H1 (cell line): ENCODE results near the gene ELOVL5. TPM values are rescaled to one million over a fixed set of nuclear protein-coding genes. Genes with fewer than 3 reads are reported as not detected.

Experiments used
- CTCF ChIA-PET: fragments of 300-600 bp; sonication (Branson Sonifier 250); formaldehyde crosslinking; loops from one replicate; lab custom pipeline; 2021; ENCODE audit not compliant: partially characterized antibody; lab: Charles Lee
- POLR2A ChIA-PET: fragments of 300-600 bp; sonication (Branson Sonifier 250); formaldehyde crosslinking; loops from one replicate; lab custom pipeline; 2021; ENCODE audit warnings: inconsistent platforms; ENCODE audit not compliant: partially characterized antibody; lab: Charles Lee
- DNase-seq, 2 experiments: peaks; one replicate each; pipeline versions ENCODE4 v3.0.0 to v3.0.0-alpha.2; 2010 to 2022; ENCODE audit warnings: low spot score in 2 of 2, low read depth in 1 of 2, mixed read lengths in 1 of 2
- FAIRE-seq: peaks from 2 replicates; lab custom pipeline; 2011; peaks lifted over from hg19 to GRCh38; lab: Jason Lieb, UNC
- H2AFZ ChIP-seq: 2 replicates; pipeline ENCODE4 v1.8.1; 2012; ENCODE audit warnings: low read length, inconsistent platforms
- H2AK5ac ChIP-seq: 2 replicates; pipeline ENCODE4 v1.6.1; 2013; ENCODE audit warnings: low read depth, low read length
- H2BK120ac ChIP-seq: replicated peaks from 2 replicates; pipeline ENCODE3; 2013; ENCODE audit warnings: low read depth, low read length, inconsistent platforms
- H2BK12ac ChIP-seq: 2 replicates; pipeline ENCODE4 v1.6.1; 2013; ENCODE audit warnings: low read depth, low read length
- H2BK15ac ChIP-seq: 2 replicates; pipeline ENCODE4 v1.6.1; 2013; ENCODE audit warnings: low read length
- H2BK20ac ChIP-seq: 2 replicates; pipeline ENCODE4 v1.6.1; 2013; ENCODE audit warnings: low read length
- H2BK5ac ChIP-seq: 2 replicates; pipeline ENCODE4 v1.6.1; 2013; ENCODE audit warnings: low read depth, low read length
- H3K14ac ChIP-seq: 2 replicates; pipeline ENCODE4 v1.6.1; 2013; ENCODE audit warnings: inconsistent platforms; ENCODE audit not compliant: insufficient read length
- H3K18ac ChIP-seq: 2 replicates; pipeline ENCODE4 v1.6.1; 2013; ENCODE audit warnings: low read length; ENCODE audit errors: extremely low read depth
- H3K23ac ChIP-seq: 2 replicates; pipeline ENCODE4 v1.6.1; 2013; ENCODE audit warnings: inconsistent platforms; ENCODE audit not compliant: insufficient read length
- H3K23me2 ChIP-seq: 2 replicates; pipeline ENCODE4 v1.6.1; 2013; ENCODE audit warnings: low read depth, low read length
- H3K27ac ChIP-seq: 2 replicates; pipeline ENCODE4 v1.6.1; 2011; ENCODE audit warnings: low read depth, low read length, inconsistent platforms
- H3K27me3 ChIP-seq, 4 experiments: replicated peaks in 1 of 4; 1 replicate in 1 of 4; 2 replicates in 3 of 4; pipeline versions ENCODE4 v1.6.1 to v1.8.1; 2011 to 2013; ENCODE audit warnings: low read length in 3 of 4, mild to moderate bottlenecking in 3 of 4, inconsistent platforms in 2 of 4, mixed read lengths in 2 of 4, moderate library complexity in 1 of 4; ENCODE audit not compliant: control insufficient read depth in 3 of 4, insufficient read depth in 3 of 4; ENCODE audit errors: extremely low read depth in 1 of 4
- H3K36me3 ChIP-seq, 4 experiments: 2 replicates each; pipeline versions ENCODE4 v1.6.1 to v1.8.1; 2011 to 2013; ENCODE audit warnings: mild to moderate bottlenecking in 4 of 4, low read length in 3 of 4, moderate library complexity in 2 of 4, control low read depth in 1 of 4, inconsistent platforms in 1 of 4; ENCODE audit not compliant: insufficient read depth in 4 of 4, control insufficient read depth in 2 of 4
- H3K4ac ChIP-seq: replicated peaks from 2 replicates; pipeline ENCODE3; 2013; ENCODE audit warnings: low read length, low read depth, mixed read lengths, inconsistent platforms; ENCODE audit not compliant: insufficient read length
- H3K4me1 ChIP-seq, 4 experiments: replicated peaks in 1 of 4; 1 replicate in 1 of 4; 2 replicates in 3 of 4; pipeline versions ENCODE4 v1.6.1 to v1.8.1; 2011 to 2013; ENCODE audit warnings: low read length in 3 of 4, inconsistent platforms in 2 of 4, mixed read lengths in 1 of 4; ENCODE audit not compliant: insufficient read depth in 4 of 4, control insufficient read depth in 3 of 4
- H3K4me2 ChIP-seq, 2 experiments: 2 replicates each; pipeline versions ENCODE4 v1.6.1 to v1.8.1; 2011 to 2013; ENCODE audit warnings: low read depth in 2 of 2, low read length in 2 of 2, control low read depth in 1 of 2, inconsistent platforms in 1 of 2, mild to moderate bottlenecking in 1 of 2; ENCODE audit not compliant: insufficient read depth in 1 of 2
- H3K4me3 ChIP-seq, 4 experiments: fragments of 200-600, 300-600 bp in 1 of 4; sonication (generic), shearing (Covaris generic), sonication (Bioruptor Twin) in 1 of 4; 2 replicates each; pipeline versions ENCODE4 v1.5.1 to v1.8.1; 2011 to 2016; ENCODE audit warnings: low read length in 4 of 4, low read depth in 3 of 4, control low read depth in 2 of 4, inconsistent platforms in 2 of 4, mild to moderate bottlenecking in 2 of 4, mixed read lengths in 1 of 4, moderate library complexity in 1 of 4; ENCODE audit not compliant: insufficient read depth in 2 of 4; ENCODE audit errors: extremely low read depth in 1 of 4
- H3K56ac ChIP-seq: replicated peaks from 2 replicates; pipeline ENCODE3; 2013; ENCODE audit warnings: low read depth, mild to moderate bottlenecking, mixed read lengths, low read length, inconsistent platforms; ENCODE audit not compliant: insufficient read length
- H3K79me1 ChIP-seq: 2 replicates; pipeline ENCODE4 v1.6.1; 2013; ENCODE audit warnings: low read depth, low read length, control low read depth
- H3K79me2 ChIP-seq, 2 experiments: 2 replicates each; pipeline versions ENCODE4 v1.6.1 to v1.8.1; 2012 to 2013; ENCODE audit warnings: low read length in 2 of 2, mild to moderate bottlenecking in 2 of 2, inconsistent platforms in 1 of 2; ENCODE audit not compliant: insufficient read depth in 2 of 2, control insufficient read depth in 1 of 2
- H3K9ac ChIP-seq, 4 experiments: replicated peaks in 1 of 4; 1 replicate in 1 of 4; 2 replicates in 3 of 4; pipeline versions ENCODE4 v1.6.1 to v1.8.1; 2011 to 2013; ENCODE audit warnings: low read depth in 3 of 4, low read length in 3 of 4, control low read depth in 2 of 4, mild to moderate bottlenecking in 2 of 4, moderate library complexity in 2 of 4, inconsistent platforms in 1 of 4; ENCODE audit errors: extremely low read depth in 1 of 4
- H3K9me3 ChIP-seq, 2 experiments: 2 replicates each; pipeline versions ENCODE4 v1.6.1 to v1.8.1; 2012 to 2013; ENCODE audit warnings: mild to moderate bottlenecking in 2 of 2, moderate library complexity in 2 of 2, control low read depth in 1 of 2, inconsistent platforms in 1 of 2, low read depth in 1 of 2, low read length in 1 of 2, mixed read lengths in 1 of 2; ENCODE audit not compliant: insufficient read depth in 2 of 2
- H4K20me1 ChIP-seq, 2 experiments: replicated peaks in 1 of 2; 2 replicates each; pipeline versions ENCODE3 to v1.8.1; 2011 to 2013; ENCODE audit warnings: inconsistent platforms in 2 of 2, low read length in 2 of 2, mild to moderate bottlenecking in 1 of 2; ENCODE audit not compliant: insufficient read depth in 2 of 2, control insufficient read depth in 1 of 2
- H4K5ac ChIP-seq: 2 replicates; pipeline ENCODE4 v1.6.1; 2013; ENCODE audit warnings: low read length, low read depth, mixed read lengths, inconsistent platforms; ENCODE audit not compliant: insufficient read length
- H4K8ac ChIP-seq: 2 replicates; pipeline ENCODE4 v1.8.0; 2013; ENCODE audit warnings: mild to moderate bottlenecking, moderate library complexity, low read length, inconsistent platforms; ENCODE audit not compliant: insufficient read depth; ENCODE audit errors: extremely low read depth
- H4K91ac ChIP-seq: replicated peaks from 2 replicates; pipeline ENCODE3; 2013; ENCODE audit warnings: low read length, mixed read lengths, inconsistent platforms; ENCODE audit not compliant: insufficient read length
- POLR2AphosphoS5 ChIP-seq: IDR thresholded peaks from 2 replicates; pipeline ENCODE4 v1.6.1; 2011; ENCODE audit warnings: low read depth, low read length
- SP4 ChIP-seq: IDR thresholded peaks from 2 replicates; pipeline ENCODE4 v1.6.1; 2012; ENCODE audit warnings: low read length, inconsistent platforms
- WGBS, 2 experiments: shearing (Covaris generic) in 1 of 2; methylation state at CpG; one replicate each; pipeline versions ENCODE4 v1.1.6 to v1.1.7; 2013 to 2015; ENCODE audit warnings: low lambda C conversion rate in 2 of 2, mixed read lengths in 2 of 2, inconsistent platforms in 1 of 2, low coverage in 1 of 2, missing lambda C conversion rate in 1 of 2; ENCODE audit not compliant: insufficient replicate concordance in 2 of 2, insufficient coverage in 1 of 2, insufficient read length in 1 of 2; ENCODE audit errors: extremely low coverage in 1 of 2, missing lambda C conversion rate in 1 of 2; 5-methylcytosine and 5-hydroxymethylcytosine counted together
- polyA plus RNA-seq, 7 experiments: library from polyadenylated mRNA; depleted of rRNA in 3 of 7; stranded (reverse) in 5 of 7; unstranded in 2 of 7; fragments of >200 nt in 5 of 7; fragments of 200-250 nt in 2 of 7; gene quantifications; 1 replicate in 5 of 7; 2 replicates in 1 of 7; 4 replicates in 1 of 7; pipeline versions ENCODE4 v1.2.1 to v1.2.3, GENCODE V29; 2011 to 2013; ENCODE audit warnings: missing spikeins in 2 of 7, mixed read lengths in 2 of 7
- total RNA-seq: library from RNA; stranded (reverse); fragmentation: NEBNext Ultra II Directional; extraction: Animal tissue kit (Norgen Biotek cat#: 25700); gene quantifications from 2 replicates; pipeline ENCODE4 v1.2.1, GENCODE V29; 2021

Gene ELOVL5
- total and polyA plus RNA-seq, 2 of the 8 experiments (the other 6 are each of a cell fraction or from before 2014, with no cell fraction given), result 113 to 156 TPM

DNA sequence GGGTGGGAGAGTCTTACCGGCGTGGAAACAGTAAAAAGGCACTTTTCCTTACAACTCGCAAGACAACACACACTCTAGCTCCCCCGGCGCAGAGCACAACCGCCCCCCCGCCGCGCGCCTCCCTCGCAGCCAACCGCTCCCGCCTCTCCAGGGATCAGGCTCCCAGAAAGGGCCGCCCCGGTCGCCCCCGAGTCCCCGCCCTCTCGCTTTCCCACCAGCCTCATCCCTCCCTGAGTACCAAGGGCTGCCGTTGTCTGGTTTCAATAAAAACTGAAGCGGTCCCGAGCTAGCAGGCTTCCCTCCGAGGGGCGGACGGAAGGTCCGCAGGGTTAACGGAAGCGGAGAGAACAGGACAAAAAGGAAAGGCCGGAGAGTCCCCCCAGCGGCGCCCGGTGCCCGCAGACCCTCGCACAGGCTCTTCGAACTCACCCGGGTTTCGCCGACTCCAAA, 804 bp downstream of the ELOVL5 start:
- H4K8ac ChIP-seq, result peak overlapping the region; percentile 94; the same call in 1 of the 2 replicates
- H3K36me3 ChIP-seq, result no peaks in the 10 kb centered on the region
- FAIRE-seq, result no peak
- peak overlapping the region; percentile 55; the same call in 1 of the 2 replicates for H2BK12ac ChIP-seq
- H3K79me2 ChIP-seq, result peaks cover 44 to 51% of the 10 kb centered on the region in 2 experiments
- H3K4me1 ChIP-seq, result peaks cover 0 to 9% (median 5%) of the 10 kb centered on the region in 4 experiments; a peak in 5 of 7 replicates
- H3K18ac ChIP-seq, result peak overlapping the region; percentile 32
- CTCF ChIA-PET, result interaction anchor here (0.8 to 1.6 kb wide), 5 partner anchors 10 to 175 kb away, joined by 4 to 5 read pairs (median 4); no protein-coding TSS in a partner anchor
- no peak overlapping the region for H4K5ac ChIP-seq
- no peak for TF ChIP-seq SP4
- TF ChIP-seq POLR2AphosphoS5, result peak; percentile 18; the same call in 1 of the 2 replicates
- TF ChIP-seq, all 59 proteins: peak for 1
- Histone ChIP-seq H2BK15ac (no peak overlapping the region), H3K4ac (no peak overlapping the region), H3K79me1 (peaks cover 7% of the 10 kb centered on the region), H2BK5ac (peak overlapping the region; percentile 68; the same call in 1 of the 2 replicates), H3K14ac (no peak overlapping the region), H3K27me3 (peaks cover 0 to 11% (median 7%) of the 10 kb centered on the region in 4 experiments; a peak in 4 of 7 replicates), H3K23ac (no peak overlapping the region), H3K4me2 (peak overlapping the region; percentile 85 to 94), H3K9me3 (no peaks in the 10 kb centered on the region), H3K4me3 (peak overlapping the region; percentile 66 to 86 (median 83)), H3K9ac (peak overlapping the region; percentile 39 to 77 (median 68)), H2AK5ac (no peak overlapping the region), H2AFZ (no peak overlapping the region; the same call in 1 of the 2 replicates), H3K56ac (peak overlapping the region; percentile 32), H4K91ac (no peak overlapping the region), H3K27ac (peak overlapping the region; percentile 59; the same call in 1 of the 2 replicates), H2BK20ac (no peak overlapping the region), H2BK120ac (no peak overlapping the region), H4K20me1 (peaks cover 20 to 30% of the 10 kb centered on the region in 2 experiments), H3K23me2 (peaks cover 5% of the 10 kb centered on the region; the same call in 1 of the 2 replicates)
- 1% methylated on average over 26 of the region's 38 CpGs; no CpG with 5 or more reads in 1 of the 2 experiments for WGBS, 2 experiments
- peak in 1 of 2 experiments; percentile 79 for DNase-seq
- POLR2A ChIA-PET, result interaction anchor here (0.7 to 8.2 kb wide), 5 partner anchors 9 to 111 kb away, joined by 3 to 49 read pairs (median 7); no protein-coding TSS in a partner anchor
